GM19043 (cell line): ENCODE data around the gene PLEKHG4.

Experiments
- ATAC-seq: cut with Tn5 transposase; IDR thresholded peaks from one replicate; pipeline ENCODE4 v1.9.1; 2021; ENCODE audit warnings: low read depth; ENCODE audit not compliant: unreplicated experiment

PLEKHG4 gene

DNA sequence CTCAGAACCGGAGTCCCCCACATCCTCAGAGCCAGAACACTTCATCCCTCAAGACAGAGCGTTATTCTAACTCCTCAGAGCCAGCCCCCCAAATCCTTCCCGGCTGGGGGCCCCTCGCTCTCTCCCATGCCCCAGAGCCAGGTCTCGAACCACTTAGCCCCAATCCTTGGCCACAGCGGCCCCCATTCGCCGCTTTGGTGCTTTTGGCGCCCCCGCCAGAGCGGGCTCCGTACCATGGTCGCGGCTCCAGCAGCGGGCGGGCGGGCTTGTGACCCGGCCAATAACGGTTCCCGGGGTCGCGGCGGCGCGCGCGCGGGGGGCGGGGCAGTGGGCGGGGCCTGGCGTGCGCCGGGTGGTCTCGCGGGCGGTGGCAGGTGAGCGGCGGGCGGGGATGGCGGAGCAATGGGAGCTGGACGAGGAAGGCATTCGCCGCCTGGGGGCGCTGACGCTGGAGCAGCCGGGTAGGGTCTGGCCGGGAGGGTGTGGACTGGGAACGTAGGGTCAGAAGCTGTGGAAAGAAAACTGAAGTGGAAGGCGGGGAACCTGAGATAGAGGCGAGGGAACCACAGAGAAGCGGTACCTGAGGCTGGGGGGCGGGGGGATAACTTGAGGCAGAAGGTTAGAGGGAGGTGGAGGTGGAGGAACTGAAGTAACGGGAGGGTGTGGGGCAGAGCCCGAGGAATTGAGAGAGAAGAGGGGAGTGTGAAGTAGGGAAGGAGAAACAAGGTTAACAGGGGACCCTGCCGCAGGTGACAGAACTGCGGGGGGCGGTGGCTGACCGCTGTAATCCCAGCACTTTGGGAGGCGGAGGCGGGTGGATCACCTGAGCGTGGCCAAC is 47.4 kb downstream of the PLEKHG4 start, which contains the start of the genes KCTD19 and LRRC36:
Gene KCTD19, minus strand, starts transcription at position 270 of the 838 bp plus-strand sequence. Its CDS starts 34 bp downstream, at position 236.
Gene LRRC36, plus strand, starts transcription at position 344 of the 838 bp plus-strand sequence. Its CDS starts 48 bp downstream, at position 392.
- ATAC-seq, result no peak

DNA sequence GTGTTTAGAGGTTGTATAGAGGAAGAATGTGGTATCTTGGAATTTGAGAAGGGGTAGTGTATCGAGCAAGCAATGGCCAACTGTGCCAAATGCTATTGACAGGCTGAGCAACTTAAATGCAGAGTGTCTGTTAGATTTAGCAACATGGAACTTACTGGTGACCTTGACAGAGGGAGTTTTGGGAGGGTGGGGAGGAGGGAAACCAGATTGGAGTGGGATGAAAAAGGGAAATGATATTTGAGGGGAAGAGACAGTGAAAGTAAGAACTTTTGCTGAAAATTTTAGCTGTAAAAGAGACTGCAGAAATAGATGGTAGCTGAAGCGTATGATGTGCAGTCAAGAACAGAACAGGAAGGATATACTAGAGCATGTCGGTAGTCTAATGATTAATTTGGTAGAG is 48.4 kb downstream of the PLEKHG4 start:
- ATAC-seq, result no peak

DNA sequence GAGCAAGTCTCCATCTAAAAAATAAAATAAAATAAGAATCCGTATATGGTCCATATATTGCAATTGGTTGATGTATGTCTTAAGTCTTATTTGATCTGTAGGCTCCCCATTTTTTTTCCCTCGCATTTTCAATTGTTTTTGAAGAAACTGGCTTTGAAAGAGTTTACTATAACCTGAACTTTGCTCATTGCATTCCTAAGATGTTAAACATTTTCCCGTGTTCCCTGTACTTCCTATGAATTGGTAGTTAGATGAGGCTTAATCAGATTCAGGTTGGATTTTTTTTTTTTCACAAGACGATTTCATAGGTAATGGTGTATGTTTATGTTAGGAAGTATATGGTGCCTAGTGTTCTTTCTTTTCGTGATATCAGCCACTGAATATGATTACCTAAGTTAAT is 50.6 kb downstream of the PLEKHG4 start:
- no peak for ATAC-seq

- no peak for ATAC-seq
These were observed 54.0 kb downstream of the PLEKHG4 start for GRCh38 chr16:67333315-67333714.

GRCh38 chr16:67336116-67336515 is 56.8 kb downstream of the PLEKHG4 start:
- ATAC-seq, result no peak

DNA sequence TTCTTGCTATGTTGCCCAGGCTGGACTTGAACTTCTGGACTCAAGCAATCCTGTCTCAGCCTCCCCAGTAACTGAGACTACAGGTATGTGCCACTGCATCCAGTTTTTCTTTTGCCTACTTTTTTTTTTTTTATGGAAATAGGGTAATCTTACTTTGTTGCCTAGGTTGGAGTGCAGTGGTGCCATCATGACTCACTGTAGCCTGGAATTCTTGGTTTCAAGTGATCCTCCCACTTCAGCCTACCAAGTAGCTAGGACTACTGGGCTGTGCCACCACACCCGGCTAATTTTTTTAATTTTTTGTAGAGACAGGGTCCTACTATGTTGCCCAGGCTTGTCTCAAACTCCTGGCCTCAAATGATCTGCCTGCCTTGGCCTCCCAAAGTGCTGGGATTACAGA is 57.3 kb downstream of the PLEKHG4 start:
- no peak for ATAC-seq
